ENCODE measurements around the gene MROH2A.

The MROH2A gene

GRCh38 chr2:233833345-233833744, 55.2 kb downstream of the MROH2A start:
- DNase-seq (ENCODE audit: low spot score), result no peak

- DNase-seq (ENCODE audit: low spot score), result no peak
Measured at GRCh38 chr2:233835230-233836186, 57.4 kb downstream of the MROH2A start.

GRCh38 chr2:233836359-233836758, 58.2 kb downstream of the MROH2A start:
- no peak for DNase-seq (ENCODE audit: low spot score)

GRCh38 chr2:233837694-233838229, 59.6 kb downstream of the MROH2A start:
- no peak for DNase-seq (ENCODE audit: low spot score)

- DNase-seq (ENCODE audit: low spot score), result no peak
Measured at GRCh38 chr2:233838251-233838650, 60.1 kb downstream of the MROH2A start.

GRCh38 chr2:233838726-233839446, 60.8 kb downstream of the MROH2A start:
- DNase-seq (ENCODE audit: low spot score), result no peak

- DNase-seq (ENCODE audit: low spot score), result no peak
Measured at GRCh38 chr2:233839447-233839820, 61.3 kb downstream of the MROH2A start.

GRCh38 chr2:233840520-233840919, 62.4 kb downstream of the MROH2A start:
- DNase-seq (ENCODE audit: low spot score), result no peak

GRCh38 chr2:233841183-233841582, 63.1 kb downstream of the MROH2A start:
- DNase-seq (ENCODE audit: low spot score), result no peak

- DNase-seq (ENCODE audit: low spot score), result no peak
Measured at GRCh38 chr2:233844064-233844807, 66.1 kb downstream of the MROH2A start.

- no peak for DNase-seq (ENCODE audit: low spot score)
Measured at GRCh38 chr2:233844836-233845235, 66.7 kb downstream of the MROH2A start.

- no peak for DNase-seq (ENCODE audit: low spot score)
Measured at GRCh38 chr2:233845301-233846060, 67.4 kb downstream of the MROH2A start.

GRCh38 chr2:233846387-233847247, 68.5 kb downstream of the MROH2A start:
- DNase-seq (ENCODE audit: low spot score), result no peak

- no peak for DNase-seq (ENCODE audit: low spot score)
Measured at GRCh38 chr2:233847248-233847898, 69.2 kb downstream of the MROH2A start.

GRCh38 chr2:233848276-233848675, 70.1 kb downstream of the MROH2A start:
- no peak for DNase-seq (ENCODE audit: low spot score)

GRCh38 chr2:233849607-233850271, 71.6 kb downstream of the MROH2A start:
- no peak for DNase-seq (ENCODE audit: low spot score)

- no peak for DNase-seq (ENCODE audit: low spot score)
Measured at GRCh38 chr2:233850745-233851144, 72.6 kb downstream of the MROH2A start.

- no peak for DNase-seq (ENCODE audit: low spot score)
Measured at GRCh38 chr2:233851169-233851568, 73.0 kb downstream of the MROH2A start.

GRCh38 chr2:233852056-233852455, 73.9 kb downstream of the MROH2A start:
- no peak for DNase-seq (ENCODE audit: low spot score)
